HepG2 (cell line): ENCODE data around the gene SHFL. TPM values are rescaled to one million over a fixed set of nuclear protein-coding genes. Genes with fewer than 3 reads are reported as not detected.

Experiments used
- AKAP8 ChIP-seq: sonication (generic); formaldehyde crosslinking; IDR thresholded peaks from 2 replicates; pipeline ENCODE4 v1.5.1; 2020; ENCODE audit warnings: mild to moderate bottlenecking, missing genetic modification reagents
- CENPX ChIP-seq: sonication (generic); formaldehyde crosslinking; IDR thresholded peaks from 2 replicates; pipeline ENCODE4 v1.9.0; 2021; ENCODE audit warnings: mild to moderate bottlenecking, missing genetic modification reagents, moderate library complexity
- CHCHD3 ChIP-seq: sonication (generic); formaldehyde crosslinking; IDR thresholded peaks from 2 replicates; pipeline ENCODE4 v1.8.0; 2022; ENCODE audit warnings: mild to moderate bottlenecking, missing genetic modification reagents, moderate library complexity
- CHD2 ChIP-seq: IDR thresholded peaks from 2 replicates; pipeline ENCODE4 v1.6.1; 2011; ENCODE audit warnings: low read depth, low read length, improper control_type of control experiment
- ETV5 ChIP-seq: IDR thresholded peaks from 2 replicates; pipeline ENCODE4 v1.6.1; 2018; ENCODE audit warnings: missing biosample characterization, missing genetic modification reagents, inconsistent platforms, borderline replicate concordance
- FOXP4 ChIP-seq: sonication (generic); formaldehyde crosslinking; IDR thresholded peaks from 2 replicates; pipeline ENCODE4 v1.4.0; 2020; ENCODE audit warnings: missing genetic modification reagents
- HOXA5 ChIP-seq: sonication (generic); formaldehyde crosslinking; IDR thresholded peaks from 2 replicates; pipeline ENCODE4 v1.4.0; 2020; ENCODE audit warnings: missing genetic modification reagents
- ISL2 ChIP-seq: sonication (generic); formaldehyde crosslinking; IDR thresholded peaks from 2 replicates; pipeline ENCODE4 v1.5.0; 2020; ENCODE audit warnings: missing genetic modification reagents
- MATR3 ChIP-seq: sonication (generic); formaldehyde crosslinking; IDR thresholded peaks from 2 replicates; pipeline ENCODE4 v1.4.0; 2020; ENCODE audit warnings: missing genetic modification reagents
- NR2F1 ChIP-seq, 2 experiments: fragments of 450-650 bp in 1 of 2; formaldehyde crosslinking in 1 of 2; IDR thresholded peaks; 2 replicates each; pipeline versions ENCODE4 v1.5.0 to v1.6.1; 2016 to 2020; ENCODE audit warnings: mild to moderate bottlenecking in 1 of 2, missing compliant biosample characterization in 1 of 2, missing genetic modification reagents in 1 of 2, moderate library complexity in 1 of 2
- POLR2AphosphoS2 ChIP-seq: IDR thresholded peaks from 2 replicates; pipeline ENCODE4 v1.6.1; 2011; ENCODE audit warnings: low read depth, low read length, improper control_type of control experiment
- SP5 ChIP-seq: IDR thresholded peaks from 2 replicates; pipeline ENCODE4 v1.6.1; 2016; ENCODE audit warnings: low read depth, borderline replicate concordance
- ZNF101 ChIP-seq: sonication (generic); formaldehyde crosslinking; IDR thresholded peaks from 2 replicates; pipeline ENCODE4 v1.4.0; 2020; ENCODE audit warnings: mild to moderate bottlenecking, low read depth, missing genetic modification reagents, borderline replicate concordance
- ZNF18 ChIP-seq: sonication (generic); formaldehyde crosslinking; IDR thresholded peaks from 2 replicates; pipeline ENCODE4 v1.8.0; 2022; ENCODE audit warnings: mild to moderate bottlenecking, missing genetic modification reagents; ENCODE audit not compliant: insufficient replicate concordance
- ZNF225 ChIP-seq: sonication (generic); formaldehyde crosslinking; IDR thresholded peaks from 2 replicates; pipeline ENCODE4 v1.4.0; 2020; ENCODE audit warnings: mild to moderate bottlenecking, missing genetic modification reagents
- ZNF24 ChIP-seq: fragments of 450-650 bp; IDR thresholded peaks from 2 replicates; pipeline ENCODE4 v1.6.1; 2017; ENCODE audit warnings: antibody characterized with exemption, mild to moderate bottlenecking
- ZNF552 ChIP-seq: sonication (generic); formaldehyde crosslinking; IDR thresholded peaks from 2 replicates; pipeline ENCODE4 v1.9.0; 2022; ENCODE audit warnings: missing genetic modification reagents, mild to moderate bottlenecking, borderline replicate concordance
- ZNF562 ChIP-seq: sonication (generic); formaldehyde crosslinking; IDR thresholded peaks from 2 replicates; pipeline ENCODE4 v1.8.0; 2022; ENCODE audit warnings: missing genetic modification reagents, borderline replicate concordance
- ZNF746 ChIP-seq: sonication (generic); formaldehyde crosslinking; IDR thresholded peaks from 2 replicates; pipeline ENCODE4 v1.8.0; 2022; ENCODE audit warnings: mild to moderate bottlenecking, missing genetic modification reagents
- ZSCAN21 ChIP-seq: sonication (generic); formaldehyde crosslinking; IDR thresholded peaks from 2 replicates; pipeline ENCODE4 v1.8.0; 2022; ENCODE audit warnings: mild to moderate bottlenecking, missing genetic modification reagents, moderate library complexity, borderline replicate concordance
- polyA plus RNA-seq, 8 experiments: library from polyadenylated mRNA; depleted of rRNA in 3 of 8; stranded (reverse) in 7 of 8; unstranded in 1 of 8; fragments of >200 nt; fragmentation: Illumina TruSeq in 4 of 8; extraction: Trizol in 4 of 8; gene quantifications; 2 replicates each; pipeline versions ENCODE4 v1.2.1 to v1.2.3, GENCODE V29; 2011 to 2016; ENCODE audit warnings: low read depth in 4 of 8, missing spikeins in 1 of 8, mixed read lengths in 1 of 8; ENCODE audit not compliant: insufficient read depth in 1 of 8
- total RNA-seq, 5 experiments: library from RNA; depleted of rRNA; stranded (reverse); fragments of >200 nt; fragmentation: Illumina TruSeq; extraction: Trizol; gene quantifications; 2 replicates each; pipeline ENCODE4 v1.2.3, GENCODE V29; 2016; ENCODE audit warnings: low read depth in 1 of 5

The SHFL gene
- total and polyA plus RNA-seq, 2 of the 13 experiments (the other 11 are each of a cell fraction or from before 2014, with no cell fraction given): 12.3 to 36.4 TPM

GRCh38 chr19:10113592-10113963 lies 27.5 kb downstream of the SHFL start (continued):
- TF ChIP-seq ZSCAN21 (CRISPR knock-in tag) (0 out of 2 replicates have a peak, but pooled peaks have one; percentile 4), HOXA5 (no peak), CHCHD3 (no peak), ZNF24 (no peak), ZNF552 (CRISPR knock-in tag) (no peak), POLR2AphosphoS2 (no peak), ETV5 (no peak), FOXP4 (CRISPR knock-in tag) (no peak), NR2F1 (CRISPR knock-in tag; IDR thresholded peaks at IDR 0.05) (no peak), CENPX (CRISPR knock-in tag) (no peak), ZNF562 (CRISPR knock-in tag) (no peak), AKAP8 (no peak; the same call in 1 of the 2 replicates), ZNF101 (no peak), ZNF746 (CRISPR knock-in tag) (no peak), ZNF225 (CRISPR knock-in tag) (no peak), ZNF18 (no peak), ISL2 (CRISPR knock-in tag) (0 out of 2 replicates have a peak, but pooled peaks have one; percentile 3), SP5 (CRISPR knock-in tag) (no peak), CHD2 (no peak), MATR3 (CRISPR knock-in tag) (0 out of 2 replicates have a peak, but pooled peaks have one; percentile 31)
